Renal cortical epithelial cell (primary cell): ENCODE data around the gene NTM. TPM values are rescaled to one million over a fixed set of nuclear protein-coding genes. Genes with fewer than 3 reads are reported as not detected.

ENCODE experiments used
- DNase-seq: peaks from one replicate; pipeline ENCODE4 v3.0.0-alpha.2; 2011; ENCODE audit warnings: low read depth
- total RNA-seq: library from RNA; depleted of rRNA; stranded (reverse); fragments of >200 nt; gene quantifications from 2 replicates; pipeline ENCODE4 v1.2.3, GENCODE V29; 2014

The NTM gene
- total RNA-seq, 1 donor from 2014 or later, result 0.85 TPM

DNA sequence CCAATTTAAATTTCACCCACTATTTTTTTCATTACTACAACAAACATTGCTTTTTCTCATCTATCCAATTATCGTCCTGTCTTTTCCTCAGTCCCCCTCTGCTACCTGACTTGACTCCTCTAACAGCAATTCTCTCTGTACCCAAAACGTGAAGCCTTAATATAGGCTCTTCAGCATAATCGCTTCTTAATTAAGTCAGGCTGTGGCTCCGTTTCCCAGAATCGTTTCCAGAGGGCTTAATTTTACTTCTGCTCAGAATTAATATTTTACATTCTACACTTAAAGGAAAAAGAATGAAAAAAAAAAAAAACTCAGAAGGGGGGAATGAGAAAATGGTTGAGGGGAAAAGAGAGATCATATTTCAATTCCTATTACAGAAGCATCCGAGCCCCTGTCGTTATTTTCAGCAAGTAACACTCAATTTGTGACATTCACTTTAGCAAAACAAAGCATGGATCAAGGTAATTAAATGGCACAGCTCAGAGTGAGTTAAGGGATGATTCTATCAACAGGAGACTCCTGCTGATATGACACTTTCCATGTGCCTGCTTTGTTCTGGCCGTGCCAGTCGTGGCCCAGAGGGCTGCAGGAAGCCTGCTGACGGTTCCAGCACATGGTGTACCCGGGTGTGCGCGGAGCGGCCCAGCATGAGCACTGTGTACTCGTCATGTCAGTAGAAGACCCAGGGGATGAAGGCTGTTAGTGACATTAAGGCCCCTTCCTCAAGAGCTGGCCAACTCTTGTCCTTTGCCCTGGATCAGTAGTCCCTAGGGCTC is 272.5 kb downstream of the NTM start:
- no peak for DNase-seq

DNA sequence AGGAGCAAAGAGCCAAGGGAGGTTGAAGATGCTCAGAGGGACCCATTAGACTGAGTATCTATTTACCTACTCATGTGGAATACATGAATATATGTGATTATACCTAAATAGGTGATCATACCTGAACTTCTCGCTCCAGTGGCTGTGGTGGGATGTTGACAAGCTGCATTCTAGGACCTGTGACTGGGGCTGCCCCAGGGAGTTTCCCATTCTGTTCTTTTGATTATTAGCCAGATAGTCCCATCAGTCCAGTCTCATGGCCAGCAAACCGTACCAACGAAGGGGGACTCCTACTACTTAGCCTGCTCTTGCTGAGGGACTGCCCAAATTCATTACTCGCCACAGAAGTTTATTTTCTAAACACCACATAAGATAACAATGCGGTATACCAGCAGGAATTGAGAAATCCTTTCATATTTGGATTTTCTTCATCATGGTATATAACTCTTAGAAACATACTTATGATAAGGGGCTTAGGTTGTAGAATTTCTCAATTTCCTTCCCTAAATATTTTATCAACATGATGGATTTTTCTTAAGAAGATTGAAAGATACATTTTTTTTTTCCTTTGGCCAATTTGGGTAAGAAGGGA is 273.9 kb downstream of the NTM start:
- DNase-seq, result no peak

DNA sequence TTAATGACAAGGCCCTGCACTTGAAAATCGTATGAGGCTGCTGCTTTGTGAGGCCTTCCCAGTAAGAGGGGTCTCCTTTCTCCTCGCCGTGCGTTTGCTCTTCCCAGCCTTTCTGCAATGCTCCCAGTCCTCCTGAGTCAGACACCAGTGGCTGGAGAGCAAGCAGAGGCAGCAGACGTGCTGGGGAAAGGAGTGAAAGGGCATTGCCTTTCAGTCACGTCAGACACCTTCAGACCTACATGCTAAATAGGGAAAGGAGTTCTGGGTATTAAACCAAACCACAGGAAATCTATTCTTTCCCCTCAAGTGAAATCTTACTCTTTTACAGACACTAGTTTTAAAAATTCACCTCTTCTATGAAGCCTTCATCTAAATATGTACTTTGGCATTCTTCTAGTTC is 274.8 kb downstream of the NTM start:
- no peak for DNase-seq

DNA sequence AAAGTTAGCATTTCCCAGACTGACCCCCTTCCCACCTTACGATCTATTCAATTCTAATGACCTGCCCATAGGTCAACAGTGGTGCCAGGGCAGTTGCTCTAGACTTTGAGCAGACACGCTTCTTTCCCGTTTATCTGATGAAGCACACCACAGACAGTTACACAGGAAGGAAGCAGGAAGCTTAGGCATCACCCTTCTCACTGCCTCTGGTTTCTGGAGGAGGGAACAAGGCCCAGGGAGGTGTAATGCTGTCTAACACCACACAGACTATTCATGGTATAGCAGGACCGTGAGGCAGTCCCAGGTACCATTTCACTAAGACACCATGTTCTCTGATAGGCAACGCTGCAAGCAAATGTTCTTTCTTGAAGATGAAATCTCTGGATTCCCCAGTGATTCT is 279.4 kb downstream of the NTM start:
- no peak for DNase-seq

DNA sequence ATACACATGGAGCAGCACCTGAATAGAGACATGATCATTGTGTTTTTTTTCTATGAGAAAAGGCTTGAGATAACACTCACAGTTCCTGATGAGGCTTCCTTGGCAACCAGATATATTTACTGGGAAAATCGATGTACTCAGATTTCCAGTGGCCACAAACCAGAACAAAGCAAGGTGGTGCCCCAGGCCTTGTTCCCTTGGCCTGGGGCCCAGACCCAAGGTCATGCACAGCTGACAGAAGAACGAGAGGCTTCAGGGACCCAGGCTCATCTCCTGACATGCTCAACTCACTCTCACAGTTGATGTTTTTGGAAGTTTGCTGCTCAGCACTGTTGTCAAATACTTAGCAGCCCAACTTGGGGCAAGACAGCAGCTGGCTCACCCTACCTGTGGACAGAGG is 281.8 kb downstream of the NTM start:
- DNase-seq, result no peak

DNA sequence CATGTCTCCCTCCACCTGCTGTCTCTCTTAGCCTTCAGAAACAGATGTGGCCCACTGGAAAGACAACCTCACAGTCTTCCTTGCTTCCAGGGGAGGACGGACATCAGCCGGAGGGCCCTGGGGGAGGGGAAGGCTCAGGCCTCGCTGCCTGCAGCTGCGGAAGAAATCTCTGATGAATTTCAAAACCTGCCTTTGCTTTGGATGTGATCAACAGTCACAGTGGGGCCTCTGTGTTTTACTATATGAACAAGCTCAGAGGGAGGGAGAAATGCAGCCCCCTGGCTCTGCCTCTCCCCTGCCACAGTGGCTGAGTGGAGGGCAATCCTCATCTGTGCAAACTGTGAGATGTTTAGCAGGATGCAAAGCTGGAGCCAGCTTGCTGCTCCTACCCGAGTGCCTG is 282.8 kb downstream of the NTM start:
- DNase-seq, result no peak

DNA sequence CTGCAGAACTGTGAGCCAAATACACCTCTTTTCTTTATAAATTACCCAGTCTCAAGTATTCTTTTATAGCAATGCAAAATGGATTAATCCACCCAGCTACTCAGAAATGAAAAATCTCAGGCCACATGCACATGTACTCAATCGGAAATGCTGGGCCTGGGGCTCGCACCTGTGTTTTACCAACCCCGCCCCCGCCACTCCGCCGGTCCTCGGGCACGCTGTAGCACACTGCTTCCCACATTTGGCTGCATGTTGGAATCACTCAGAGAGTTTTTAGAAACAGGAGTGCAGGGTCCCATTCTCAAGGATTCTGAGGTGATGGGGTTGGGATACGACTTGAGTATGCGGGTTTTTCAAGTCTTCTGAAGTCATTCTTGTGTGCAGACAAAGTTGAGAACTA is 284.4 kb downstream of the NTM start:
- no peak for DNase-seq

DNA sequence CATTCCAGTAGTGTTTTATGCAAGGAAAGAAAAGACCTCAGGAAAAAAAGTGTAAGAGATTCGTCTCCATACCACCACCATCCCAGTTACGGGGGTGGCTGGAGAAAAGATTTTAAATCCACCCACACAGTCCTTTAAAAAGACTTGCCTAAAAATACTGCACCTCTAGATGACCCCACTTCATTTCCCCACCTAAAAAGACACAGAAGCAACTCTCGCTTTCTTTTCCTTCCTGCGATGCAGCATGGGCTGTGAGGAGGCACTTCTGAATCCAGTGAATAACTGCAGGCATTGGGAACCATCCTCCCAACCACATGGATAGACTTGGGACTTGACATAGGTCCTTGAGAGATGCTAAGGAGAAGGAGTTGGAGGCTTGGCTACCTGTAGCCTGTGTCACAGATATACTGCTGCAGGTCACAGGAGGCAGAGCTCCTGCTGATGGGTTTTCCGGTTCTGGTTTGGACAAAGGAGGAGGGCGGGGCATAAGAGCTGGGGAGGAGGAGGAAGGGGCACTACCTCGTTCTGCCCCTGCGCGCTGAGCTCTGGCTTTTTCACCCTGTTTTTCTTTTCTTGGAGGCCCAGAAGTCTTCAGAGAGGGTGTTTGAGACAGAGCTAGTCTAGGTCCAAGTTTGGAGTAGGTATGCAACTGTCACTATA is 285.9 kb downstream of the NTM start:
- no peak for DNase-seq

DNA sequence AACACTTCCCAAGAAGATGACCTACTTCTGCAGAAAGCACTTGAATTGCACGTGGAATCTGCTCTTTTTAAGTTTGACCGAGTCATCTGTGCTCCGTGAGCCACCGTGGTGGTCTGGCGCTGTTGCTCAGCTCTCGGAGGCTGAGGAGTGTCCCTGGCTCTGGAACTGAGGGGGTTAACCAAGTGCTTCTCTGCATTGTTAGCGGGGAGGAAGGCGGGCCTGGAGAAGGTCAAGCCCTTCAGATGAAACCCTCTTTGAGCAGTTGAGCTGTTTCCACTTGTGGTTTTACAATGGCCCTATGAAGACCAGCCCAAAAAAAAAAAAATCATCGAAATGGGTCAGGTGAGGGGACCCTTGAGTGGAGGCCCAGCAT is 286.4 kb downstream of the NTM start:
- no peak for DNase-seq

DNA sequence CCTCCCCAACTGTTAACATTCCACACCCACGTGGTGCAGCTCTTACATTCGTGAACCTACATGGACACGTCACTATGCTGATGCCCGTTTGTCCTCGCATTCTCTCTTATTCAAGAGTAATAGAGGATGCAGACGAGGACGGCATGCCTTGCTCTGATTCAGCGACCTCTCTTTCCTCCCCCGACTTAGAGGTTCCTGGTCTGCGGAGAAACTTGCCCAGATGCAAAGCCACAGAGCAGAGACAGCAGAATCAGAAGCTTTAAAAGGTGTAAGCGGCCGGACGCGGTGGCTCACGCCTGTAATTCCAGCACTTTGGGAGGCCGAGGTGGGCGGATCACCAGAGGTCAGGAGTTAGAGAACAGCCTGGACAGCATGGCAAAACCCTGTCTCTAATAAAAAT is 288.0 kb downstream of the NTM start:
- DNase-seq, result no peak

DNA sequence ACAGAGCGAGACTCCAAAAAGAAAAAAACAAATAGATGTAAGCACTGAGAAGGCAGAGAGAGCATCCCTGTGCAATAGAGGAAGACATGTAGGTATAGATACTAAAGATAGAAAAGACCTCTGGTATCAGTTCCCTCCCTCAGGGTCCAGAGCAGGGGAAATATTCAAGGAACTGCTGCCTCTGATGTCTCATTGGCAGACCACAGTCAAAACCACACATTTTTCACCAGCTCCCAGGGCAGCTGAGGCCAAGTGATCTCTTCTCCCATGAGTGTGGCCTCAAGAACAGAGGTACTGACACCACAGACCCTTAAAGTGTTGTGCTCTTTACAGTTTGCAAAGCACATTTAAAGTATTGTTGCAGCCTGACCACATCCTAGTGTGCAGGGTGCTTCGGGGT is 288.5 kb downstream of the NTM start:
- DNase-seq, result no peak

DNA sequence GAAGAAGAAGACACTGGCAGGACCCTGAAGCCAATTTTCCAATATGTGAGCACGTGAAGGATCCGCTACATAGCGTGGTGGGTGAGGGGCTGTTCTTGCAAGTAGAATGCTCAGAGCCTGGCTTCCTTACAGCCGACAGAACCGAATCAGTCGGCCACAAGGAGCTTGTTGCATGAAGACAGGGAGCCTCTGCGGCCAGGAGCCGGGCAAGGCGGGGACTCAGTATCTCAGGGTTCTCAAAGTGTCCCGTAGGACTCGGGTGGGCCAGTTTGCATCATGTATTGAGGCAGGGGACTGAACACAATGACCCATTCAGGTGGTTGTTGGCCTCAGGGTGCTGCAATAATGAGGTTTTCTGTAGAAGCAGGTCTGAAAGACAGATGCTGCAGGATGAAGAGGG is 289.5 kb downstream of the NTM start:
- DNase-seq, result no peak

DNA sequence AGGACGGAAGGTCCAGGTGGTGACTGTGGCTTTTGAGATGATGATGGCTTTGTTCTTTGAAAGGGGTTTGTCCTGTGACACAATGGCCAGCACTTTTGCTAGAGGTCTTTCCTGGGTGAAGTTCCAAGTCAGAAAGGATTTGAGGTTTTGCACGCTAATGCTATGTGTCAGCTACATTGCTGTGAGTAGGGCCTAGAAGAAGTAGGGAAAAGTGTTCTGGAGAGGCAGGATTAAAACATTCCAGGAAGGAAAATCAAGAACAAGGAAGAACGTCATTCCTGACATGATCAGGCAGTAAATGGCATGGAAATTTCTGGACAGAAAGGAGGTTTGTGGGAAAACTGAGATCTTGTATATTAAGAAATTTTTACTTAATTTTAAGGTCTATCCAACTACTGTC is 290.7 kb downstream of the NTM start:
- DNase-seq, result no peak

DNA sequence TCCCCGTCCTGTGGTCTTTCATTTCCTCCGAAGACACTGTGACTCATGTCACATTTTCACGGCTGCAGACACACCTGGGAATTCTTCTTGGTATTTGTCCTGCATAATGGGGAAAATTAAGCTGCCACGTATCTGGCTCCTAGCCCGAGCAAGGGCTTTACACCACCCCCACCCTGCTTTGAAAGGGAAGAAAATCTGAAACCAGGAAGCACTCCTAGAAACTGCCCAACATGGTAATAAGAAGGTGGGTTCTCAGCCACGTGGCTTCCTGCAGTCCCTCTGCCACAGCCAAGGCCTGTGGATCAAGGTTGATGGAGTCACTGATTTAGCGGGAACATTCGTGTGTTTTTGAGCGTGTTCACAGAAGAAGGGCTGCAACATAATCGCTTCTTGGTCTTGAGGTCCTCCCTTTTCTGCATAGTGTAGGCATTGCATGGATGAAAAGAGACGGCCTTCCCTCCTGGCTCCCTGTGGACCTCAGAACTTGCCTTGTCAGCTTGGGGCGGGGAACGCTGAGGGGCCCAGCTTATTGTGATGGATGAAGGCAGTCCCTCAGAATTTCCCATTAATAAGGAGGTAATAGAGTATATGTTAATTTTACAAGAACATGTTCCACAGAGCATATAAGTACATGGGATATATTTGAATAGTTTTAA is 292.0 kb downstream of the NTM start:
- no peak for DNase-seq

DNA sequence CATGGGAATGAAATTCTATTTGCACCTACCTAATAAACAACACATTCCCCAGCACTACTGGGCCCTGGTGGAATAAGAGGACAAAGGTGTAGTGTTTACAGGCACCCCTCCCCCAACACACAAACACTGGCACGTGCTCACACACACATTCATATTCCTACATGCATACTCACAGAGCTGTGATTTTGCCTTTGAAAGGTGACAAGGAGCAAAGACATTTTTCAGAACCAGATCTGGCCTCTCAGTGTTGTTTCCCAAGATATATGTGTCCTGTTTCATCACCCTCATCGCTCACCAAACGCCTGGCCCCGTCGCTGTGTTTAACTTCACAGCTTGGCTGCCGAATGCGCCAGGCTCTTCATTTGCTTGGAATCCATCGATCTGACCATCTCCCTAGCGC is 292.6 kb downstream of the NTM start:
- no peak for DNase-seq

DNA sequence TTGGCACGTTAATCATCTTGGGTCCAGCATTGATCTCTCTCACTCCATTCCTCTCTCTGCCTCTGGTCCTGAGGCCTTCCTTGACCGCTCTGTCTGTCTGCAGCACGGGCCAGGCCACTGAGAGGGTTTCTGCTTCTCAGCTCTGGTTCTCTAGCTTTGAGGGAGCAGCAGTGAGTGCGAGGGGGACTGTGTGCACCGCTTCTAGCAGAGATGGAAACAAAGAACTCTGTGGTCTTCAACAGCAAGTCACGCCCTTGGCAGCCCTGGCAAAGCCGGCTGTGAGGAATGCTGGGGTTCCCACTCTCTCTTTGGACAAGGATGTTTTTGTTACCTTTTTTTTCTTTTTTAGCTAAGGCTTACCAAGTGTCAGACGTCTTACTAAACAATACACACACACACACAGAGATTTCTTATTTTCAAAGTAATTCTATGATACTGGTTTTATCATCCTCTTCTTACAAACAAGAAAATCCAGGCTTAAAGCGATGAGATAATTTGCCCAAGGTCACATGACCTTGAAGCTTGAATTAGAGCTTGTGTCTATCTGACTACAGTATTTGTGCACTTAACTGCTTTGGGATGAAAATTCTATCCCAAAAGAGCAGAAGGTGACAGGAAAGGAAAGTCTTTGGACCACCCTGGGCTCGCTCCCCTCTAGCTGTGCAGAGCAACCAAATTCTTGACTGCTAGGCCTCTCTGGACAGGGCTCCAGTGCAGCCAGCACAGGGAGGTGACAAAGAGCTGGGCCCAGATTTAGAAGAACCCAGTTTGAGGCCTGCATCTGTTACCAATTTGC is 293.2 kb downstream of the NTM start:
- no peak for DNase-seq

DNA sequence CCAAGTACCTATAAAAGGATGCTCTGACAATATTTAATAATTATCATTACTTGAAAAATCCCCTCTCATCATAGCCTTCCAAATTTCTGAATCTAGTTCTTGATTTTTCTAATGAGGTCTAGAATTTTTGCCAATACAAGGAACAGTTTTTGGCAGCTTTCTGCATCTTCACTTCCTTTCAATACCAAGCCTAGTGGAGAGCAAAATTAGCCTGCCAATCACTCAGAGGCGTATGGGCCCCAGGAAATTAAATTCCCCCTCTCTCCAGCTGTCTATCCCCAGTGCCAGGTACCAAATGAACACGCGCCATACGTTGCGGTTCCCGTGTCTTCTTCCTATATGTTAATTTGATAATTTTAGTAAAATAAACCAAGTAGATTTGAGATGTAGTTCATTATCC is 293.9 kb downstream of the NTM start:
- no peak for DNase-seq

DNA sequence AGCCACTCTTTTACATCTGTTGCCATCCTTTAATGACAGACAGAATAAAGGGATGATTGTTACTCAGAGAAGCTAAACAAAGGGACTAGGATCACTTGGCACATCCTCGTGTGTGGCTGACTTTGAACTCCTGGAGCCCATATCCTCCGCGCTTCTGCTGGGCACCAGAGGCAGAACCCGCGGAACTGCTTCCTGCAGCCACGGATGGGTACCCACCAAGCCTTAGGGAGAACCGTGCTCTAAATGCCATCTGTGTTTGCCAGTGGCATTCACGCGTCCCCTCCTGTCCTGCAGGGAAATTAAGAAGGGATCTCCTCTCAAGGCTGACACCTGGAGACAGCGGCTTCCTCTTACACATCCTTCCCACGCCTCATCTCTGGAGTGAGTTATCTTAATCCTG is 294.4 kb downstream of the NTM start:
- DNase-seq, result no peak

DNA sequence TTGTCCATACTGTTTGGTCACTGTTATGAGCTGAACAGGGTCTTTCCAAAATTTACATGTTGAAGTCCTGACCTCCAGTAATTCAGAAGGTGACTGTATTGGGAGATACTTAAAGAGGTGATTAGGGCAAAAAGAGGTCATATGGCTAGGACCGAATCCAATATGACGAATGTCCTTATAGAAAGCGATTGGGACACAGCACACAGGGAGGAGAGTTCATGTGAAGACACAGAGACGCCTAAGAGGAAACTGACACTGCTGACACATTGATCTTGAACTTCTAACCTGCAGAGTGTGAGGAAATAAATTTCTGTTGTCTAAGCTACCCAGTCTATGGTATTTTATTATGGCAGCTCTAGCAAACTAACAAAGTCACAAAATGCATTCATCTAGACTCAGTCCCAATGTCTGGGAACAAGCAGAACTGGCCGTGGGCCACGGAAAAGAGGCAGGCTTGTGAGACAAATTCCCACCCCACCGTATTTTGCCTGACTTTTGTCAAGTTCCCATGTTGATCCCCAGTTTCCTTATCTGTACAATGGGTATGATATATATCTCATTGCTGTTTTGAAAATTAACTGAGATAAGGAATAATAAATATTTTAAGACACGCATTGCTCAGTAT is 295.0 kb downstream of the NTM start:
- DNase-seq, result no peak

DNA sequence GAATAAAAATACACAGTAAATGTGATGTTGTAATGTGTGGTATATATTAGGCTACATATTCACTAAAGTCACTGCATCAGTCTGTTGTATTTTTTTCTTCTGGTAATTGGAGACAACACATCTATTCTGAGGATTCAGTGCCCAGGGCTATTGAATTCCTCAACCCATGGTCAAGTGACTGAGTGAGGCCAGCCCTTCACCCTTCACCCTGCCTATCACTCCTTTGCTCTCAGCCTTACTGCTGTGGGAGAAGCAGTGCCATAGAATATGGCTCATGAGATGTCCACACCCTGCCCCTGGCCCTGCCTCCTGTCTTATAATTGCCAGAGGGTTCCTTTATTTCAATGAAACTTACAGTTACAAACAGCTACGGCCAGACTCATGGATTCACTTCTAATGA is 295.6 kb downstream of the NTM start:
- DNase-seq, result no peak

DNA sequence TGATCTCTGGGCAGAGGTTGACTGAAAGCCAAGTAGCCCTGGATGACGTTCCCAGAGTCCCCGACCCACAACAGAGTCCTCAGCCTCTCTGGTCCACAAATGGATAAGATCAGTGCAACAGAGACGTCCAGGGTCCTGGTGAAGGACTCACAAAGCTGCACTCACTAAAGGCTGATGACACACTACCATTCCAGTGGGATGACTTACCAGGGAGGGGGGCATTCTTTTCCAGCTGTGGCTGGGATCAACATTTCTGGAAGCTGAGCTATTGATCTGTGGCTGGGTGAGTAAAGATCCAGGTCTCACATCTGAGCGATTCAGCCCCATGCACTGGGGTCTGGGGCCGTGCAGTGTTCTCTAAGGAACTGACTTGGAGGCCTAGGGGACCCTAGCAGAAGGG is 296.2 kb downstream of the NTM start:
- DNase-seq, result no peak

DNA sequence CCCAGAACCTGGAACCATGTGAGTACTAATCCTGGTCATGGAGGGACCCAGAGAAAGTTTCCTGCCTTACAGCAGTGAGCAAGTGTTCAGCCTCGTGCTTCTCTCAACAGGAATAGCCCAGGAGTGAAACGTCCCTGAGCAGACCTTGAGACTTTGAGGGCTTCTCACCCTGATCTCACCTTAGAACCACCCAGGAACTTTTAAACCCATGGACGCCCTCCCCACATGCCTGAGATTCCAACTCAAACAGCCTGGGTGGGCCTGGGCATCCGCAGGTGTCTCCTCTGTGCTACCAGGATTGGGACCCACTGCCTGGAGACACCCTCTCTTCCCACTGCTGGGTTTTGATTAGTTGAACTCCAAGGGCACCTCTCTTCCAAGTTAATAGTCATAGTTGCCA is 297.2 kb downstream of the NTM start:
- DNase-seq, result no peak
